ENCODE measurements around the gene IGSF21. TPM values are rescaled to one million over a fixed set of nuclear protein-coding genes. Genes with fewer than 3 reads are reported as not detected.

IGSF21 gene
- total RNA-seq, 1 donor from 2014 or later: 4.4 TPM

GRCh38 chr1:18062185-18062584 lies 45.4 kb upstream of the IGSF21 start:
- Mint-ChIP-seq H3K36me3 (ENCODE audit: low read depth, unreplicated experiment) (no peaks in the 10 kb centered on the region), H3K4me1 (ENCODE audit: unreplicated experiment) (no peaks in the 10 kb centered on the region), H3K4me3 (ENCODE audit: unreplicated experiment) (no peak overlapping the region), H3K27ac (ENCODE audit: unreplicated experiment) (no peak overlapping the region), H3K9me3 (ENCODE audit: unreplicated experiment) (no peaks in the 10 kb centered on the region), H3K27me3 (ENCODE audit: unreplicated experiment) (peaks cover 7% of the 10 kb centered on the region)
- peak; percentile 36 for DNase-seq (ENCODE audit: low spot score)
- TF ChIP-seq CTCF (IDR thresholded peaks at IDR 0.05; ENCODE audit: unreplicated experiment): no peak

DNA sequence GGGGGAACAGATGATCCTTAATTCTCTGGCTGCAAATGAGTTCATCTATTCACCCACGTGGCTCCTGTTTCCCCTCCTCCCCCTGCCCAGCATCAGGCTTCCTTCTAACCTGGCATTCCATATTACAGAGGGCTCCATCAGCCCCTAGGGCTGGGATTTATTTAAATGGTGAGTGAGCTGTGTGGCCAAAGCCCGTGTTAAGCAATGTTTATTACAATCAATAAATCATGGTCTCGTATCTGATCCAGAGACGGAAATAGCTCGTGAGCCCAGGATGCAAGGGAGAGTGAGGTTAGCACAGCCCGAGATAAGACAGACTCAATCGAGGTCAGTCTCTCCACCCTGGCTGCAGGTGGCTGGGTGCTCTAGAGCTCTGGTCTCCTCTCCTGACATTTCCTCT lies 43.1 kb upstream of the IGSF21 start:
- Mint-ChIP-seq H3K9me3 (ENCODE audit: unreplicated experiment) (no peaks in the 10 kb centered on the region), H3K36me3 (ENCODE audit: low read depth, unreplicated experiment) (no peaks in the 10 kb centered on the region), H3K27ac (ENCODE audit: unreplicated experiment) (no peak overlapping the region), H3K4me3 (ENCODE audit: unreplicated experiment) (no peak overlapping the region), H3K4me1 (ENCODE audit: unreplicated experiment) (peaks cover 3% of the 10 kb centered on the region), H3K27me3 (ENCODE audit: unreplicated experiment) (peaks cover 5% of the 10 kb centered on the region)
- no peak for DNase-seq (ENCODE audit: low spot score)
- no peak for TF ChIP-seq CTCF (IDR thresholded peaks at IDR 0.05; ENCODE audit: unreplicated experiment)

DNA sequence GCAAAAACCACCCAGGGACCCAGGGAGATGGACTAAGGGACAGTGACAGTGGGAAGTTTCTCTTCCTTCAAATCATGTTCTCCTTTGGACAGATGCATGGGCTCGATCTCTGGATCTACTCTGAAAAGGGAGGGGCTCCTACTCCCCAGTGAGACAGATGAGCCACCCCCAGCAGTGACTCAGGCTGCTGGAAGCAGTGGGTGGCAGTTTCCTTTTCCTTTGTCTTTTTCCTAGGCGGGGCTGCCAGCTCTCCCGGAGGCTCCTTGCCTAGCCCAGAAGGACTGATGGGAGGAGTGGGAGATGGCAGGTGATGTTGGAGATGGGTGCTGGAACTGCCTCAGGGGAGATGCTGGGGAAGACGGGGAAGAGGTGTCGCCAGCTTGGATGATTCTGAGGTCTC lies 41.0 kb upstream of the IGSF21 start:
- peaks cover 3% of the 10 kb centered on the region for H3K4me1 Mint-ChIP-seq (ENCODE audit: unreplicated experiment)
- no peak overlapping the region for H3K4me3 Mint-ChIP-seq (ENCODE audit: unreplicated experiment)
- no peak for TF ChIP-seq CTCF (IDR thresholded peaks at IDR 0.05; ENCODE audit: unreplicated experiment)
- peaks cover 8% of the 10 kb centered on the region for H3K27me3 Mint-ChIP-seq (ENCODE audit: unreplicated experiment)
- H3K27ac Mint-ChIP-seq (ENCODE audit: unreplicated experiment): no peak overlapping the region
- H3K9me3 Mint-ChIP-seq (ENCODE audit: unreplicated experiment): no peaks in the 10 kb centered on the region
- H3K36me3 Mint-ChIP-seq (ENCODE audit: low read depth, unreplicated experiment): no peaks in the 10 kb centered on the region
- DNase-seq (ENCODE audit: low spot score): no peak

DNA sequence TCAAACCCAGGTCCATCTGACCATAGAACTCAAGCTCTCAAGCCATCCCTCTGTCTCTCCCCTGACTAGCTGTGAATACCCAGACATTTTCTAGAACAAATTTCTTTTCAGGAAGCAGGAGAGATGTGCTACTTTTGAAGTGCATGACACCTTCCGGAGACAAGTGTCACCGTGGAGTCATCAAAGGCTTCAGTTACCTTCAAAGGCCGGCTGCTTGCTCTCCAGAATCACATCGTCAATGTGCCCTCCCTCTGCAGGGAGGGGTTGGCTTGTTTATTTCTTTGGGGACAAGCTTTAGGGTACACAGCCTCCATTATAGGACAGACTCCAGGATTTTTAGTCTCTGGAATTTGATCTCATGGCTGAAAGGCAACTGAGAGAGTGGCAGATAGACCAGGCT lies 37.7 kb upstream of the IGSF21 start:
- Mint-ChIP-seq H3K27ac (ENCODE audit: unreplicated experiment) (no peak overlapping the region), H3K4me1 (ENCODE audit: unreplicated experiment) (peaks cover 3% of the 10 kb centered on the region), H3K36me3 (ENCODE audit: low read depth, unreplicated experiment) (no peaks in the 10 kb centered on the region), H3K4me3 (ENCODE audit: unreplicated experiment) (no peak overlapping the region), H3K27me3 (ENCODE audit: unreplicated experiment) (peaks cover 5% of the 10 kb centered on the region), H3K9me3 (ENCODE audit: unreplicated experiment) (no peaks in the 10 kb centered on the region)
- no peak for DNase-seq (ENCODE audit: low spot score)
- no peak for TF ChIP-seq CTCF (IDR thresholded peaks at IDR 0.05; ENCODE audit: unreplicated experiment)

DNA sequence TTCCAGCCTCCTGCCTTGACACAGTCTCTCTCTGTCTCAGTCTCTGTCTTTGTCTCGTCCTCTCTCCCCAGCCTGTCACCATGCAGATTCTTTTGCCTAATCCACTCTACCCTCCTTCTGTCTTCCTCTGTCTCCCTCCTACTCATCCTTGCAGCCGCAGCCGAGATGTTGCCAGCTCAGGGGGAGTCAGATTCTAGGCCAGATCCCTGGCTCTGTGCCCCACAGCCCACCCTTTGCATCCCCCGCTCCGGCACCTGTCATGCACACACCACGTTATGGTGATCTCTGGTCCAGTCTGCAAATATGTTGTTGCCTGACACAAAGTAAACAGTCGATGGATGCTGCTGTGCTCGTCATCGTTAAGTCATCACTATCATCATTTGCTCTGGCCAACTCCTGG lies 35.5 kb upstream of the IGSF21 start:
- H3K4me3 Mint-ChIP-seq (ENCODE audit: unreplicated experiment): no peak overlapping the region
- H3K27ac Mint-ChIP-seq (ENCODE audit: unreplicated experiment): no peak overlapping the region
- DNase-seq (ENCODE audit: low spot score): no peak
- H3K36me3 Mint-ChIP-seq (ENCODE audit: low read depth, unreplicated experiment): no peaks in the 10 kb centered on the region
- H3K4me1 Mint-ChIP-seq (ENCODE audit: unreplicated experiment): peaks cover 3% of the 10 kb centered on the region
- no peak for TF ChIP-seq CTCF (IDR thresholded peaks at IDR 0.05; ENCODE audit: unreplicated experiment)
- H3K9me3 Mint-ChIP-seq (ENCODE audit: unreplicated experiment): no peaks in the 10 kb centered on the region
- H3K27me3 Mint-ChIP-seq (ENCODE audit: unreplicated experiment): peaks cover 3% of the 10 kb centered on the region
